Cardiac muscle cell (in vitro differentiated cells and primary cell): ENCODE results near the gene OR56A5. TPM values are rescaled to one million over a fixed set of nuclear protein-coding genes. Genes with fewer than 3 reads are reported as not detected.

Experiments used
- DNase-seq, 2 donors: peaks; one replicate each; pipeline versions ENCODE4 v3.0.0 to v3.0.0-alpha.2; 2010 to 2017; ENCODE audit warnings: low read depth in 1 of 2, low spot score in 1 of 2
- H3K27ac ChIP-seq: fragments of 200-600 bp; sonication (generic); 2 replicates; pipeline ENCODE4 v1.5.1; 2016
- H3K27me3 ChIP-seq: fragments of 200-600 bp; sonication (generic); 2 replicates; pipeline ENCODE4 v1.6.0; 2016; ENCODE audit warnings: control low read depth
- H3K36me3 ChIP-seq: fragments of 200-600 bp; sonication (generic); 2 replicates; pipeline ENCODE4 v1.5.1; 2016; ENCODE audit warnings: control low read depth
- H3K4me1 ChIP-seq: fragments of 200-600 bp; sonication (generic); 2 replicates; pipeline ENCODE4 v1.8.1; 2017; ENCODE audit warnings: low read depth, mild to moderate bottlenecking, mixed run types
- H3K4me3 ChIP-seq: fragments of 200-600 bp; sonication (generic); 2 replicates; pipeline ENCODE4 v1.5.1; 2016; ENCODE audit warnings: mild to moderate bottlenecking
- H3K9me3 ChIP-seq: fragments of 200-600 bp; sonication (generic); 2 replicates; pipeline ENCODE4 v1.5.1; 2017; ENCODE audit warnings: low read depth, mild to moderate bottlenecking, control low read depth
- CTCF ChIP-seq: IDR thresholded peaks from 2 replicates; pipeline ENCODE4 v1.5.1; 2012; ENCODE audit warnings: low read depth, mild to moderate bottlenecking, low read length
- polyA plus RNA-seq: library from polyadenylated mRNA; unstranded; fragments of >200 nt; fragmentation: Nextera tagmentation; extraction: Ambion mirVana; gene quantifications from 2 replicates; pipeline ENCODE4 v1.2.1, GENCODE V29; 2016
- total RNA-seq: library from RNA; depleted of rRNA; stranded (reverse); fragments of >200 nt; gene quantifications from 2 replicates; pipeline ENCODE4 v1.2.3, GENCODE V29; 2016

OR56A5 gene
- total and polyA plus RNA-seq, 2 experiments from 2014 or later, result not detected

GRCh38 chr11:5928811-5929210 is 39.5 kb downstream of the OR56A5 start:
- no peaks in the 10 kb centered on the region for H3K36me3 ChIP-seq
- TF ChIP-seq CTCF, result no peak
- no peaks in the 10 kb centered on the region for H3K4me1 ChIP-seq
- no peak for DNase-seq
- no peak overlapping the region for H3K4me3 ChIP-seq
- H3K27me3 ChIP-seq, result no peaks in the 10 kb centered on the region
- H3K9me3 ChIP-seq, result no peaks in the 10 kb centered on the region
- H3K27ac ChIP-seq, result no peak overlapping the region

- no peak for TF ChIP-seq CTCF
- DNase-seq, result no peak
- Histone ChIP-seq H3K4me1 (no peaks in the 10 kb centered on the region), H3K4me3 (no peak overlapping the region), H3K27me3 (no peaks in the 10 kb centered on the region), H3K27ac (no peak overlapping the region), H3K9me3 (no peaks in the 10 kb centered on the region), H3K36me3 (no peaks in the 10 kb centered on the region)
Observed at GRCh38 chr11:5928271-5928670, 40.0 kb downstream of the OR56A5 start.

GRCh38 chr11:5923794-5924193 is 44.5 kb downstream of the OR56A5 start:
- Histone ChIP-seq H3K9me3 (no peaks in the 10 kb centered on the region), H3K27ac (no peak overlapping the region), H3K4me1 (no peaks in the 10 kb centered on the region), H3K36me3 (no peaks in the 10 kb centered on the region), H3K27me3 (no peaks in the 10 kb centered on the region), H3K4me3 (no peak overlapping the region)
- DNase-seq, result no peak
- no peak for TF ChIP-seq CTCF

- H3K36me3 ChIP-seq, result no peaks in the 10 kb centered on the region
- no peaks in the 10 kb centered on the region for H3K4me1 ChIP-seq
- H3K4me3 ChIP-seq, result no peak overlapping the region
- H3K9me3 ChIP-seq, result no peaks in the 10 kb centered on the region
- DNase-seq, result no peak
- H3K27me3 ChIP-seq, result no peaks in the 10 kb centered on the region
- TF ChIP-seq CTCF, result no peak
- no peak overlapping the region for H3K27ac ChIP-seq
Observed at GRCh38 chr11:5923427-5923776, 44.9 kb downstream of the OR56A5 start.

GRCh38 chr11:5922749-5923426 is 45.4 kb downstream of the OR56A5 start:
- H3K4me3 ChIP-seq, result no peak overlapping the region
- no peak for DNase-seq
- no peaks in the 10 kb centered on the region for H3K27me3 ChIP-seq
- no peak for TF ChIP-seq CTCF
- no peak overlapping the region for H3K27ac ChIP-seq
- no peaks in the 10 kb centered on the region for H3K36me3 ChIP-seq
- H3K4me1 ChIP-seq, result no peaks in the 10 kb centered on the region
- no peaks in the 10 kb centered on the region for H3K9me3 ChIP-seq

Other genes with a start within 250 kb of the OR56A5 start
- gene OR56B1, start 232.0 kb downstream of the OR56A5 start, total RNA-seq, result not detected in 2 replicates
- not detected in 2 replicates for gene OR56B1, start 232.0 kb downstream of the OR56A5 start, polyA plus RNA-seq
- not detected in 2 replicates for gene OR52N4, start 214.3 kb downstream of the OR56A5 start, total RNA-seq
- not detected in 2 replicates for gene OR52N4, start 214.3 kb downstream of the OR56A5 start, polyA plus RNA-seq
- gene OR52N5, start 185.1 kb downstream of the OR56A5 start, total RNA-seq, result 0.06 TPM in 1 of 2 replicates, not detected in the other
- gene OR52N5, start 185.1 kb downstream of the OR56A5 start, polyA plus RNA-seq, result 0.10 TPM in 1 of 2 replicates, not detected in the other
- gene OR52N1, start 177.2 kb downstream of the OR56A5 start, total RNA-seq, result not detected in 2 replicates
- not detected in 2 replicates for gene OR52N1, start 177.2 kb downstream of the OR56A5 start, polyA plus RNA-seq
- not detected in 2 replicates for gene OR52N2, start 159.6 kb downstream of the OR56A5 start, total RNA-seq
- not detected in 2 replicates for gene OR52N2, start 159.6 kb downstream of the OR56A5 start, polyA plus RNA-seq
- not detected in 2 replicates for gene OR52E6, start 126.6 kb downstream of the OR56A5 start, total RNA-seq
- not detected in 2 replicates for gene OR52E6, start 126.6 kb downstream of the OR56A5 start, polyA plus RNA-seq
- 0.21 and 0.71 TPM in 2 replicates for gene OR52E8, start 110.8 kb downstream of the OR56A5 start, total RNA-seq
- not detected in 2 replicates for gene OR52E8, start 110.8 kb downstream of the OR56A5 start, polyA plus RNA-seq
- not detected in 2 replicates for gene OR52E4, start 87.9 kb downstream of the OR56A5 start, total RNA-seq
- not detected in 2 replicates for gene OR52E4, start 87.9 kb downstream of the OR56A5 start, polyA plus RNA-seq
- gene OR52E5, start 75.3 kb downstream of the OR56A5 start, total RNA-seq, result not detected in 2 replicates
- gene OR52E5, start 75.3 kb downstream of the OR56A5 start, polyA plus RNA-seq, result not detected in 2 replicates
- gene OR56A3, start 26.2 kb downstream of the OR56A5 start, total RNA-seq, result not detected in 2 replicates
- gene OR56A3, start 26.2 kb downstream of the OR56A5 start, polyA plus RNA-seq, result not detected in 2 replicates
- 1.8 TPM in 1 of 2 replicates, not detected in the other for gene OR52L1, start 18.5 kb upstream of the OR56A5 start, total RNA-seq
- not detected in 2 replicates for gene OR52L1, start 18.5 kb upstream of the OR56A5 start, polyA plus RNA-seq
- not detected in 2 replicates for gene OR56A4, start 38.5 kb upstream of the OR56A5 start, total RNA-seq
- gene OR56A4, start 38.5 kb upstream of the OR56A5 start, polyA plus RNA-seq, result not detected in 2 replicates
- 0.18 TPM in 1 of 2 replicates, not detected in the other for gene OR56A1, start 62.3 kb upstream of the OR56A5 start, total RNA-seq
- 0.10 TPM in 1 of 2 replicates, not detected in the other for gene OR56A1, start 62.3 kb upstream of the OR56A5 start, polyA plus RNA-seq
- gene OR56B4, start 139.2 kb upstream of the OR56A5 start, total RNA-seq, result not detected in 2 replicates
- 0.35 TPM in 1 of 2 replicates, not detected in the other for gene OR56B4, start 139.2 kb upstream of the OR56A5 start, polyA plus RNA-seq
- 0.57 TPM in 1 of 2 replicates, not detected in the other for gene OR52B2, start 201.8 kb upstream of the OR56A5 start, total RNA-seq
- gene OR52B2, start 201.8 kb upstream of the OR56A5 start, polyA plus RNA-seq, result not detected in 2 replicates
- gene OR52W1, start 230.7 kb upstream of the OR56A5 start, total RNA-seq, result not detected in 2 replicates
- not detected in 2 replicates for gene OR52W1, start 230.7 kb upstream of the OR56A5 start, polyA plus RNA-seq
- not detected in 2 replicates for gene C11orf42, start 237.1 kb upstream of the OR56A5 start, total RNA-seq
- 0.15 and 0.32 TPM in 2 replicates for gene C11orf42, start 237.1 kb upstream of the OR56A5 start, polyA plus RNA-seq